ENCODE results near the gene SORBS1.

- no peak for TF ChIP-seq EP300 (IDR thresholded peaks at IDR 0.05; ENCODE audit: borderline replicate concordance)
- no peak for TF ChIP-seq TAF1 (IDR thresholded peaks at IDR 0.05; ENCODE audit: low read depth)
- no peak for TF ChIP-seq TCF12 (IDR thresholded peaks at IDR 0.05; ENCODE audit: low read depth)
- no peak for TF ChIP-seq NFIC (IDR thresholded peaks at IDR 0.05)
- TF ChIP-seq CEBPB (IDR thresholded peaks at IDR 0.05), result no peak
Measured at GRCh38 chr10:95426482-95426881, 134.7 kb downstream of the SORBS1 start.

Measured in Ishikawa (cell line).